GM21381 (cell line): Measurements from ENCODE around the gene BRSK1.

Experiments
- ATAC-seq: cut with Tn5 transposase; IDR thresholded peaks from one replicate; pipeline ENCODE4 v1.9.1; 2021; ENCODE audit warnings: mild to moderate bottlenecking, moderate library complexity; ENCODE audit not compliant: unreplicated experiment

The BRSK1 gene

DNA sequence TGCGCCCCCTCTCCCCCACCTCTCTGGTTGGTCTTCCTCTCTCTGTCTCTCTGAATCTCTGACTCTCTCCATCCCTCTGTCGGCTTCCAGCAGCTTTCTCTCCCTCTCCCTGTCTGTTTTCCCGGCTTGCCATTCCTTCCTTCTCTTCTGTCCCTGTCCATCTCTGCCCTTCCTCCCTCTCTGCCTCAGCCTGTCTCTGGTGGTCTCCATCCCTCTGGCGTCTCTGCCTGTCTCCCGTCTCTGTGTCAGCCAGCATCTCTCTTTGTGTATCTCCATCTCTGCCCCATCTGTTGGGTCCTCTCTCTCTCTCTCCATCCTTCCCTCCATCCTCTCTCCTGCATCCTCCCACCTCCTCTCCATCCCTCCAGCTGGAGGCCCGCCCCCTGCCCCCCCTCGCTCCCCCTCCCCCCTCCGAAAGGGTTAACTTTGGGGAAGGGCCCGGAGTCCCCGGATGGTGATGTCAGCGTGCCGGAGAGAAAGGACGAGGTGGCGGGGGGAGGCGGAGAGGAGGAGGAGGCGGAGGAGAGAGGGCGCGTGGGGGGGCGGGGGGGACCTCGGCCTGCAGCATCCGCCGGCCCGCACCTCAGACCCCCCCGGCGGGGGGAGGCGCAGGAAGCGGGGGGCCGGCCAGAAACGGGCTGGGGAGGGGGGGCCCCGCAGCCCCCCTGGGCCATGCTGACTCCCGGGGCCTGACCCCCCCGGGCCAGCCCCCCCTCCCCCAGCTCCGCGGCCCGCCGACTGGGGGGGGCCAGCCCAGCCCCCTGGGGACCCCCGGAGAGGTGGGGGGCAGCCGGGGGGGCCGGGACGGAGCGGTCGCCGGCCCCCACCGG, at the start of gene BRSK1:
BRSK1 (plus strand) TSS at position 450 of the 830 bp plus-strand sequence. CDS start 446 bp downstream, outside the sequence.
- no peak for ATAC-seq

DNA sequence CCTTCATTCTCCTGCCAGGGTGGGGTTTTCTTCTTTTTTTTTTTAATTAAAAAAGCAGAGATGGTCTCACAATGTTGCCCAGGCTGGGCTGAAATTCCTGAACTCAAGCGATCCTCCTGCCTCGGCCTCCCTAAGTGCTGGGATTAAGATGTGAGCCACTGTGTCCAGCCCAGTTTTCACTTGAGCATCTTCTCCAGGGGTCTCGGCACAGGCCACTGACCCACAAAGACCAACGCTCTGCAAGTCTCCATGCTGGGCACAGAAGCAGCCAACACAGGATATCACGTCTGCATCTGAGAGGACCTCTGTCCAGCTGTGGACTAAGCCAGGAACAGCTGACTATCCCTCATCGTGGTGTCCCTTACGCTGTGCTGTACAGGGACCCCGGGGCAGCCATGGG, 45.8 kb upstream of the BRSK1 start:
- no peak for ATAC-seq

DNA sequence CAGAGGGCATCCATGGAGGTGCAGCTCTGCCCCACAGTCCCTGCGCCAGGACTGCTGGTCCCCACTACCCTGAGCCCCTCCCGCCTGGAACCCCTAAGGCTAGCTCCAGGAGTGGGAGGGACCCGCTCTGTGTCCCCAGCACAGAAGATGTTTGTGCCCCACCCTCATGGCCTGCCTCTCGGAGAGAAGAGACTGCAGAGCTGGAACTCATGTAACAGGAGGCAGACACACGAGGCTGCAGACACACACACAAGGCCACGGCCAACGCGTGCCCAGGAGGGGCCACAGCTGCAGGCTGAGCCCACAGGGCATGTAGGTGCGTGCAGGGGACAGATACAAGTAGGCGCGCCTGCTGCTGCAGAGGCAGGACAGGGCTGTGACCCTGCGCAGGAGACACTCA, 44.8 kb upstream of the BRSK1 start:
- ATAC-seq, result no peak

DNA sequence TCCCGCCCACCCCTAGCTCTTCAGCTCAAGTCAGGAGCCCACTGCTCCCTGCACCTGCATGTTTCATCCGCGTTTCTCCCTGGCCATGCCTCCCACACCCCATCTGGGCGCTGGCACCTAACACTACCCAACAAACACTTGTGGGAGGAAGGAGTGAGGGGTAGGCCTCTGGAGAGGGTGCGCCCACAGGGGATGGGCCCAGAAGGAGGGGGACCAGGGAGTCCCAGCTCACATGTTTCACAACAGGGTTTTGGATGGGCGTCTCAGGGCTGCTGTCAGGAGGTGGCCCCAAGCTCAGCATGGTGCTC, 43.1 kb upstream of the BRSK1 start:
- ATAC-seq, result no peak

DNA sequence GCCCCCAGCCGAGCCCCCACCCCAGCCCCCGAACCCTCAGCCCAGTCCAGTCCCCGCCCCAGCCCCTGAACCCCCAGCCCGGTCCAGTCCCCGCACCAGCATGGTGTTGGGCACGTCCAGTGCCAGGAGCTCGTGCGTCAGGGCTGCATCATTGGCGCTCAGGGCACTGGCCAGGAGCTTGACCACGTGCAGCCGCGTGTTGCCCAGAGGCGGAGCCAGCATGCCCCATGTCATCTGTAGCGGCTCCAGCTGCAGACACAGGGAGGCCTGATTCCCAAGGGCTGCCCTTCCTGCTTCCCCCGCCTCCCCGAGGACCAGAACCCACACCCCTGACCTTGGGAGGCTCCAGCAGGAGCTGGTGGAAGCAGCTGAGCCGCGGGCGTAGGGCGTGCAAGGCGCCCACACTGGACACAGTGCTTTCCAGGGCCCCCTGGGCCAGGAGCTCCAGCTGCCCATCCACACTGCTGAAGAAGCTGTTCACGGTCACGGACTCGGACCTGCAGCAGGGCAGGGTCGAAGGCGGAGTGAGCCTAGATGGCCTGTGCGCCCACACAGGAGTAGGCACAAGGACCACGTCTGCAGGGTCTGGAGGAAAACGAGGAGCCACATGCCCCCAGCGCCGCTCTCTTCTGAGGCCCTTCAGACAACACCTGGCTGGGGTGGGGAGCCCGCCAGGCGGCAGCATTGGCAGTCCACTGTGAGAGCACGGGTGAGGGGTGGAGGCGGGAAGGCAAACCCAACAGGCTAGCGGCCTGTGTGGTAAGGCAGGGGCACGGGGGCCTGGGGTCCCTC, 42.5 kb upstream of the BRSK1 start:
- ATAC-seq, result no peak

DNA sequence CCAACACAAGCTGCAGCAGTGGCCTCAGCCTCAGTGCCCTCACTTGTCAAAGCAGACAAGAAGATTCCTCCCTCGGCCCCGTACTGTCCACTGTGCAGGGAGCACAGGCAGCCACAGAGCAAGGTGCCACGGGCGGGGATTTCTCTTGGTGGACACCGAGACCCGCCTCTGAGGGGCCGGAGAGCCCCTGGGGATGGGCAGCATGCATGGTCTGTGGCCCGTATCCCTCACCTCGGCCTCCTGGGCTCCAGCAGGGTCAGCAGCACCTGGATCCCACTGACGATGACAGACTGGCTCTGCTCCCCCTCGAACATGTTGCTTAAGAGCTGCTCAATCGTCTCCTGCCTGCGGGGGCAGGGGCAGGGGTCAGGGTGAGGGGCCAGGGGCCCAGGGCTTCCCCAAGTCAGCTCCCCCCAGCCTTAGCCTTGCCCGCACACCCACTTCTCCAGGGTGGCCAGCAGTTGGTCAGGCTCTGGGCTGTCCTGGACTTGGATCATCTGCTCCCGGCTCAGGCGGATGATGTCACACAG, 41.8 kb upstream of the BRSK1 start:
- no peak for ATAC-seq

DNA sequence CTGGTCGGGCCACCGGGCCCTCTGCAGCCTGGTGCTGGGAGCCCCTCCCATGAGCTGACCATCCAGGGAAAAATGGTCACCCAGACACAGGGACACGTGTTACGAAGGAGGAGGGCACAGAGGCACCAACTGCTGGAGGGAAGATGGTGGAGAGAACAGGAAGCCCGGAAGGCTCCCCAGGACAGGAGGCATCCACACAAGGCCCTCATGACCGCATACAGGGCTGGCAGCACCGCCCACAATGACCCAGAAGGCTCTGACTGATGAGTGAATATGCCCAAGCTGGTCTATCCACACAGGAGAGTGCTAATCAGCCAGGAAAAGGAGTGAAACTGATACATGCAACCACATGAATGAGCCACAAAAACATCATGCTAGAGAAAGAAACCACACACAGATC, 41.3 kb upstream of the BRSK1 start:
- ATAC-seq, result no peak

DNA sequence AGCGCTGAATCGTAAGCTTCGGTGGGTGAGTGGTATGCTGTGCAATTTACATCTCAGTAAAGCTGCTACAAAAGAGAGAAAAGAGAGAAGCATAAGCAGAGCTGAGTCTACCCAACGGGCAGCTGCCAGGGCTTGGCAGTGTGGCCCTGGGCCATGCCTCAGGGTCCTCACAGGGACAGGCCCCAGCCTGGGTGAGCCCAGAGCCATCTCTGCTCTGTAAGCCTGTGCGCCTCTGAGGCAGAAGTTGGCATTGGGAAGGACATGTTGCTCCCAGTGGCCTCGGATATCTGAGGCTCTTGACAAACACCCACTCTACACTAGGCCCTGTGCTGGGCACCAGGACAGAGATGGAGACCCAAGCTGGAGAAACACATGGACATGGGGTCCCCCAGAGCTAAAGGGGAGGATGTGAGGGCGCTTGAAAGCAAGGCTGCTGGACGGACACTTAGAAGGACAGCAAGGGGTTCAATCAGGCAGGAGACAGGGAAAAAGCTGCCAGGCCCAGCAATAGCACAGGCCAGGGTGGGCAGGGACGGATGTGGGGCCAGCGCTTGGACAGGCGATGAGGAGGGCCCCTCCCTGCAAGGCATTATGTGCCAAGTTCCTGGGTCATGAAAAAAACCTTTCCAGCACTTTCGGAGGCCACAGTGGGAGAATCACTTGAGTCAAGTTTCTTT, 39.7 kb upstream of the BRSK1 start:
- no peak for ATAC-seq

DNA sequence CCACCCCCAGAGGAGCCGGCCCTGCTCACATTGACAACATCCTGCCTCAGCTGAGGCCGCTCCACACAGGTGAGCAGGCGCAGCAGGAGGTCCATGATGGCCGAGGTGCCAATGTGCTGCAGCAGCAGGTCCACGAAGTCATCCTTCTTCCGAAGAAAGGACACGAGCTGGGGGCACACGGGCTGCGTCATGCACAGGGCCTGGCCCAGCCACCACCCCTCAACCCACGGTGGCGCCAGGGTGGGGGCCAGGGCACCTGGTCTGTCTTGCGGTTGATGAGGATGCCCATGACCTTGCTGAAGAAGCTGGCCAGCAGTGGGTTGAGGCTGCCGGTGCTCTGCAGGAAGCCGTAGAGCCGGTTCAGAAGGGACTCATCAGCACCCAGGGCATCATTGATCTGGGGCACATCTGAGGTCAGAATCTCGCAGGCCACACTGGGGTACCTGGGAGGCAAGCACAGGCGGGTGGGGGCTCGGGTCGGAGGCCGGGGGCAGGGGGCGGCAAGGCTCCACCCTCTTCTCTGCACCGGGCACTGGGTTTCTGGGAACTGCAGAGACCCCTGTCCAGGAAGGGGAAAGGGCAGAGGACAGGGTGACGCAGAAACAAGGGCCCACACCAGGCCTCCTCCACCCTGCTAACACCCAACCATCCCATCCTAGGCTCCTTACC, 38.4 kb upstream of the BRSK1 start:
- ATAC-seq, result no peak

DNA sequence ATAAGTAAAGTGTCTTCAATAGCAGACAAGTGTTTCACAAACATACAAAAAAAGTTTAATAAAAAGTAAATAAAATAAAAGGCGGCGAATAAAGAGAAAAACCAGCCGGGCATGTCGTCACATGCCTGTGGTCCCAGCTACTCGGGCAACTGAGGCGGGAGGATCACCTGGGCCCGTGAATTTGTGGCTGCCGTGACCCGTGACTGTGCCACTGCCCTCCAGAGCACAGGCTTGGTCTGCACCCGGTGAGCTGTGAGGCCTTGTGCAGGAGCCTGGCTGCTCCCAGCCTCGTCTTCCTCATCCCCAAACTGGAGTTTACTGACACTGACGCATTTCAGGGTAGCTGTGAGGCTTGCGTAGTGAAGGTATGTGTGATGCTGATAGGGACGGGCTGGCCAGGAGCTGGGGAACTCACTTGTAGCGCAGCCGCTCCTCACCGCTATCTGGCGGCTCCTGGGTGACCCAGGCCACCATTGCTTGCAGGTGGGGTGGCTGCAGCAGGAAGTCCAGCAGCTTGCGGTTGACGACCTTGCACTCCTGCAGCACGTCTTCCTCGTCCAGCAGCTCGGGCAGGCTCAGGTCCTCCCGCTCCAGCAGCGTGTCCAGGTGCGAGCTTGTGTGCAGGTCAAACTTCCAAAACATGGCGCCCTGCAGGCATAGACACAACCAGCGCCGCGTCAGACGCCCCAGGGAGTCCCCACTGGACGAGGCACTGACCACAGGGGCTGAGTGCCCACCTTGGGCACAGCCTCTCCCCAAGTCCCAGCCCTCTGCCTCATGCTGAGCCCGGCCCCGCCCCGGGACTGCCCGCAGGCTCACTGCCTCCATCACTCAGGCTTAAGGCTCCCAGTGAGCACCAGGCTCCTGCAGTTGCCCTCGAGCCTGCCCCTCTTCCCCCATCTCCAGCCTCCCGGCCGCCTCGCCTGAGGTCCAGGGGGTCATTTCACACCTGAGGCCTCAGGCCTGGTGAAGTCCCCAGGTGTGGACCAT, 37.0 kb upstream of the BRSK1 start:
- ATAC-seq, result no peak

DNA sequence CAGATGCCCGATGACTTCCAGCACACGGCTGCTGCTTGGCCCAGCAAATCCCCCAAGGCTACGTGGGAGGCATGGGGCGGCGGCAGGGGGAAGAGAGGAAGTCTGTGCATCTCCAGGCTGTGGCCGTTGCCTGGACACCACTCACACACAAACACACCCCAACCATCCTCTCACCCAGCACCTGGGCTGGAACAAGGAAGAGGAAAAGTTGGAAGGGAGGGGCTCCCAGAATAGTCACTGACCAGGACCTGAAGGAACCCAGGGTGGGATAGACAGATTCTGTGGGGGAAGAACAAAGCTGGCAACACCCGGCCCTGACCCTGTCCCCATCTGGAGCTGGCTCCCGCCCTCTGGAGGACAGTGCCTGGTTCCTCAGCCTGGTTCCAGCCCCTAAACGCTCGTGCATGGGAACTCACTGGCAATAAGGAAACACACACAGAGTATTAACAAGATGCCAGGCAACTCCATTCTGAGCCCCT, 36.1 kb upstream of the BRSK1 start:
- ATAC-seq, result no peak

DNA sequence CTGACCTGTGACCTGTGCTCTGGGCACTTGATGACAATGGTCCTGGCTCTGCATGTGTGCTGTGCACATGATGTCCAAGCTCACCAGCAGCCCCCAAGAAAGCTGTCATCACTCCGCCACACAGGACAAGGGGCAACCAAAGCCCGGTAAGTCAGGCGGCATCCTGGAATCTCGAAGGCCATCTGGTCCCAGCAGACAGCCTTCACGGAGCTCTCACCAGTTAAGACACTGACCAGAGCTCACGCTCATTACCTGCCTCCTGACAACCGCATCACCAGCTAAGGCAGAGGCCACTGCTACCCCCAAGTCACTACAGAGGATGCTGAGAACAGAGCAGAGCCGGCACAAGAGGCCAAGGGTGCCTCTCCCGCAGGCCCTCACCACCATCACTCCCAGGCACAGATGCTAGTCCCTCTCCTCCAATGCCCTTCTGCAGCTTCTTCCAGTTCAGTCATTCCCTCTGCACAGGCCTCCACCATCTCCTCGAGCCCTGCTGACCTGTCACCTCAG, 35.6 kb upstream of the BRSK1 start:
- no peak for ATAC-seq

DNA sequence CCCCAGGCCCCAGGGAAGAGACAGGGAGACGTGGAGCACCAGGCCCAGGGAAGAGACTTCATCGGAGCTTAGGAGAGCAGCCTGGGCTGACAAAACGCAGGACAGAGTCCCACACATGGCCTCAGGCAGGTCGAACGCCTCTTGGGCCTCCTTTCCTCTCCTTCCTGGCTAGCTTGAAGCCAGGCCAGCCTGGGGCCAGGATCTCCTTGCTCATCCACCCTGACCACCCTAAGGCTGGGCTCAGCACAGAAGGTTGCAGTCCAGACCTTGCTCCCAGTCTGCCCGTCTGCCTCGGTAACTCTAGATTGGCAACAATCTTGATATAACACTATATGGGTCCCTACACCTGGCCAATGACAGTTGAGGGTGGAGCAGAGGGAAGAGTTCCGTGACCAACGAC, 35.1 kb upstream of the BRSK1 start:
- ATAC-seq, result no peak

DNA sequence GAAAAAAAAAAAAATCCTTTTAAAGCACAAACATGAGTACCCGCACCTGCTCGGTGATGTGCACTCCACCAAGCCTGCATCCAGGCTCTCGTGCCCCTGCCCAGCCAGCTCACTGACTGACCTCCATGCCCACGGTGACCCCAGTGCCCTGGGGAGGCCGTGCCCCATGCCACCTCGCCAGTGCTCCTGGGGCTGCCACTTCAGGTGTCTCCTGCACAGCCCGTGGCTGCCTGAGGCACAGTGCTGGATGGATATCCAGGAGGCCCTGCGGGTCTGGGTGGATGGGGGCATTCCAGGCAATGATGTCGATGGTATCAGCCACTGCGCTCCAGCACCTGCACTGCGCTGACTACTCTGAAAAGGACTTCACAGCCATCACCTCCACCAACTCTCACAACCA, 34.0 kb upstream of the BRSK1 start:
- ATAC-seq, result no peak

DNA sequence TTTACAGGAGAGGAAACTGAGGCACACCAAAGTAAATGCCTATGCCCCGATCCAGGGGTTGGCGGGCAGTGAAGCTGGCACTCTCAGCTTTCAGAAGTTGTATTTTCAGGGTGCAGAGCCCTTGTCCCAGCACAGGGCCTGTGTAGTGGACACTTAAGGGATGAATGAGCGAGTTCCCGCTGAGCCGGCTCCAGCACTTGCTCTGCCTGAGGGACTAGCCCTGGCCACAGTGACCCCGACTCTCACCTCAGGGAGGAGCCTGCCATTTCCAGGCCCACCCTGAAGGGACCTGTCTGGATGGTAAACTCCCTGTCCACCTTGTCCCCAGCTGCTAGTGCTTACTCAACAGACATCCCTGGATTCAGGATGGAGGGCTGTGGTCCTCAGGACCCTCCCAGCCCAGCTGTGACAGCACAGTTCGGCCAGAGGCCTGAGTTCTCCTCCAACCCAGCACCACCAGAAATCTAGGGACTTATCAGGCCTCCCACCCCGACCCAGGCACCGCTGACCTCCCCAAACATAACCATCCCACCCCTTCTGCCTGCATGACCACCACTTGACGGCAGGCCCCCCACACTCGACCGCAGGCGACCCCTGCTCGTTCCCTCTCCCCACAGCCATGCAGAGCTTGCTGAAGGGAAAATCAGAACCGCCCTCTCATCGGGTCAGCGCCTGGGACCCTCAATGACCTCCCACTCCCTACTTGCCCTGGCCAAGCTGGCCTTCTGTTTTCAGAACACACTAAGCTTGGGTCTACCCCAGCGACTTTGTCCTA, 33.3 kb upstream of the BRSK1 start:
- ATAC-seq, result no peak

DNA sequence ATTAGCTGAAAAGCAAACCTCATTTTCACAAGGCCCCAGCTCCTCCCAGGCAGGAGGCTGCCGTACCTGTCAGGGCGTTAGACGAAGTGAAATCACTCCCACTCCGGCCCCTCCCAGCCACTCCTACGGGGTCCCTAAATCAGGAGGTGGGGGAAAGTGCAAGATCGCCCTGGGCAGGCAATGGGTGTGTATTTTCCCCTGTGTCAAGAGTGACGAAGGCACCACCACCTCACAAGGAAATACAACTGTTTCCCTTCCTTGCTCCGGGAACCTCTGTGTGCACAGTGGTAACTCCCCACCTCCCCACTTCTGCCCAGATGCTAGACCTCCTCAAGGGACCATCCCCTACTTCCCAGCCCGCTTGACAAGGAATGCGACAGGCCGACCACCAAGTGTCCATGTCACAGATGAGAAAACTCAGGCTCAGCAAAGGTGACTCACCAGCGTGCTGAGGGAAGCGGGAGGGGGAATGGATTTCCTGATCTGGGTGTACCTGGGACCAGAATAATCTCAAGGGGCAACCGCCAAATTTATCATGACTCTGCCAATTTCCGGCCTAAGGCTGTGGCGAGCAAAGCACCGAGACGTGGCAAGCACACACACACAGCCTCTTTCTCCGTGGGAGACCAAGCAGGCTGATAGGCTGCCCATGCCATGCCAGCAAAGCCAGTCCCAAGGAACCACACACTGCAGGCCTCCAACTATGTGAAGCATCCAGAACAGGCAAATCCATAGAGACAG, 32.3 kb upstream of the BRSK1 start:
- no peak for ATAC-seq

DNA sequence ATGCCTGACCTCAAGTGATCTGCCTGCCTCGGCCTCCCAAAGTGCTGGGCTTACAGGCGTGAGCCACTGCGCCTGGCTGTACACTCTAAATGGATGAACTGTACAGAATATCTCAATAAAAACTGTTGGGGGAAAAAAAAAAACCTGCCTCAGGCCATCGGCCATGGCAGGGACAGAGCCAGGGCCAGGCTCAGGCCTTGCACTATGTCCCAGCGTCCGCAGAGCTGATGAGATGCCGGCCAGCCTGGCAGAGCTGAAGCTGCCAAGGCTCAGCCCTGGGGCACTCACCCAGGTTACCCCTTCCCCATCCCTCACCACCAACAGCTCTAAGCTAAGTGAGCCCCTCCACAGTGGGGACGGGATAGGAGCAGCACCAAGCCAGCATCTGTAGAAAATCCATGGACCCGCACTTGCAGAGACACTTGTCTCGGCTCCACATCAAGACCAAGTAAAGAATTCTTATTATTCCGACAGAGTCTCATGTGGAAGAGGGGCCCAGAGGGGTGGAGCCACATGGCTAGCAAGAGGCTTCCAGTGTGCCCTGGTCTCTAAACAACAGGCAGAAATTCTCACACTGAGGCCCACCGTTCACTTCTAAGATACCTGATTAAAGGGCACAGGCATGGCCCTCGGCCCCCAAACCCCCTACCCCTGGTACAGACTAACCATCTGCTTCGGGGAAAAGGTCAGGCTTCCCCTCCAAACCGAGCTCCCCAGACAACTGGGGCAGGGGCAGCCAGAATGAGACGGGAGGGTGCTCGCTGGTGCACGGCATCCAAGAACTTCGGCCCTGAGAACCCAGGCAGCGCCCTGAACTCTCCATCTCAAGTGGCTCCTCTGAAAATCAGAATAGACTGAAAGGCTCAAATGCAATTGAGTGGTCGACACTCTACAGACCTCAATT, 30.8 kb upstream of the BRSK1 start:
- ATAC-seq, result no peak
